Activated T-helper 9 cell treated with anti-CD3 and anti-CD28 coated beads, Interleukin-2, amount 50 U/mL, for 16 hours (primary cell): Measurements from ENCODE around the gene LRIG1.
"Not testable (repeated sequence)": the region's sequence is repeated elsewhere in the genome, so short reads cannot be mapped to it uniquely, and the experiment has no call there.

Experiments
- DNase-seq: peaks from one replicate; pipeline ENCODE4 v3.0.0-alpha.2; 2020; ENCODE audit warnings: low read depth

The LRIG1 gene

DNA sequence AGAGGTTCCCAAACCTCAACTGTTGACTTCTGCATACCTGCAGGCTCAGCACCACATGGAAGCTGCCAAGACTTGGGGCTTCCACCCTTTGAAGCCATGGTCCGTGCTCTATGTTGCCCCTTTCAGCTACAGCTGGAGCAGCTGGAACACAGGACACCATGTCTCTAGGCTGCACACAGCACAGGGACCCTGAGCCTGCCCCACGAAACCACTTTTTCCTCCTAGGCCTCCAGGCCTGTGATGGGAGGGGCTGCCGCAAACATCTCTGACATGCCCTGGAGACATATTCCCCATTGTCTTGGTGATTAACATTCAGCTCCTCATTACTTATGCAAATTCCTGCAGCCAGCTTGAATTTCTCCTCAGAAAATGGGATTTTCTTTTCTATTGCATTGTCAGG, 78.9 kb downstream of the LRIG1 start:
- DNase-seq: not testable (repeated sequence)

DNA sequence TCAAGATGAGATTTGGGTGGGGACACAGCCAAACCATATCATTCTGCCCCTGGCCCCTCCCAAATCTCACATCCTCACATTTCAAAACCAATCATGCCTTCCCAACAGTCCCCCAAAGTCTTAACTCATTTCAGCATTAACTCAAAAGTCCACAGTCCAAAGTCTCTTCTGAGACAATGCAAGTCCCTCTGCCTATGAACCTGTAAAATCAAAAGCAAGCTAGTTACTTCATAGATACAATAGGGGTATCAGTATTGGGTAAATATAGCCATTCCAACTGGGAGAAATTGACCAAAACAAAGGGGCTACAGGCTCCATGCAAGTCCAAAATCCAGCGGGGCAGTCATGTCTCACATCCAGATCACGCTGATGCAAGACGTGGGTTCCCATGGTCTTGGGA, 79.7 kb downstream of the LRIG1 start:
- not testable (repeated sequence) for DNase-seq

DNA sequence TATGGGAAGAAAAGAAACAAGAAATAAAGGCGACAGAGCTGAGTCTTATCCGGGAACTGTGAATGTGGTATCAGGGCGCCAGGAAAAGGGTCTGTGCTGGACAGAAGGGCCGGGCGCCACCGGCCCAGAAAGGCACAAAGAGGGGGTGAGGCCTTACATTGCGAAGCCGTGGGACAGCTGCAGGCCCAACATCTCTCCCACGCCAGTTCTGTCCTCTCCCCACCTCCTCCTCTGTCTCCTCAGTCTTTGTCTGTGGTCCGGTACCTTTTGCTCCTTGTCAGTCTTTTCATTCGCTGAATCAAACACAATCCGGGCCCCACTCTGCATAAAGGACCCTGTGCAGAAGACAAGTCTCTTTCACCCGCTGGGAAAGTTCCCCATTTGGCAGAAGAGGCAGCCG, 81.8 kb downstream of the LRIG1 start:
- no peak for DNase-seq

DNA sequence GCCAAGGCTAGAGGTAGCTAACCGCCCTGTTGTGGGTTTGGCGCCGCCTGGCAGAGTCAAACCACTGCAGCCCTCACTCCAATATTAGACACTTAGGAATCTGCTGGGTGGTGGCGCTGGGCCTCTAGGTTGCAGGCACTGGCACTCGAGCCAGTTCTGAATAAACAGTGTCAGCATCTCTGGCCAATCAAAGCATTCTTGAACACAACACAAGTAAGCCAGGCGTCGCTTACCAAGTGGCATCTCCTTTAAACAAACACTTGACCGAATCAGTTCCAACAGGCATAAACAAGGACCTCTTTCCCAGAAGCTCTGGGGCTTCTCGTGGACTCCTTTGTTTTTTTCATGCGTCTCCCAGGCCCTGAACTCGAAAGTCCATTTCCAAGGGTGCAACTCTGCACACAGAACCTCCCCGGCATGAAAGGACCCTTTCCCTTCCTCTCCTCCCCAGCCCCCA, 82.3 kb downstream of the LRIG1 start:
- no peak for DNase-seq

DNA sequence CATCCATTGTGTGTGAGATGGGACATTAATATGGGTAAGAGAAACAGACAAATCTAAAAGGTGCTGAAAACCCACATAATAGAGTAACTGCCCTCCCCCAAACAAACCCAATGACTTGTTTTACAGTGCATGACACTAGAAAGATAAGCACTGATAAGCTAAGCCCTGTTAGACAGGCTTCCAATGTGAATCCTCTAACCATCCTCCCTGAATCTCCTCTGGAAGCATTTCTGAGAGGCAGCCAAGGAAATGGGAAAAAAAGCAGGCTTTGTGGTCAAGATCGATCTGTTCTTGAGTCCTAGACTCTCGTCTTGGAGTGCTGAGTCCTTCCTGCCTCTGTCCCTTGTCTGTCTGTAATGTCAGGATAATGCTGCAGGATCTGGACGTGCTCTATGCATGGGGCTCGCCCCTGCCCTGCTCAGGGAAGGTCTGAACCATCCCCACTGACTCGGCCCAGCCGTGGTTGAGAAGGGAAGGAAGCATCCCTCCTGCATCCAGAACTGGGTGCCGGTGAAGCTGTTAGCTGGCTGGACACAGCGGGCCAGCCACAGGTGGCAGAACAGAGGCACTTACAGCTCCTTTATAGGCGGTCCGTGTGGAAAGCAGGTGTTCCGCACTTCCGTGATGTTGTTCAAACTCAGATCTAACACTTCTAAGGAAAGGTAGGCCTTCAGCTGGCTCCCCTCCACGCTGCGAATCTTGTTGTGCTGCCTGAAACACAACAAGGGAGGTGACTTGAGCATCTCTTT, 84.1 kb downstream of the LRIG1 start:
- DNase-seq: no peak

DNA sequence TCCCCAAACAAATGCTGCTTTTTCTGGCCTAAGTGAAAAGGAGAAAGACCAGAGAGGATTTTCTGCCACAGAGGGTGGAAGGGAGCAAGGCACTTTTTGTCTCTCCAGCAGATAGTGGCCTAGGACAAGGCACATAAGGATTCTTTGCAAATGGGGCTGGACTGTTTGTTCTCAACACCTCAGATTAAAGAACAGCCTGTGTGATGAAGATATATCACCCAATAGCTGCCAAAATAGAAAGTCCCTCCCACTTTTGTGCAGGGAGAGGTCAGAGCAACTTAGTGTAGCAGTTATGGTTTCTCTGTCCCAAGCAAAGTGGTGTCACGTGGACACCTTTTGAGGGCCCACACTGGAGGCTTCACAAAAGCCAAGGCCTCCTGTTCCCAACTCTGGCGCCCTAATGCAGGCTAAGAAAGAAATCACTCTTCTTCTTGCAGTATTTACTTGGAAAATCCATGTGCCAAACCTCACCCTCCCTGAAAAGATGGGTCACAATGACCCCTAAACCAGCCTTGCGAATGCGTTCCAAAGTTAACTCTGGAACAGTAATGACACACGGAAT, 84.9 kb downstream of the LRIG1 start:
- DNase-seq: no peak

DNA sequence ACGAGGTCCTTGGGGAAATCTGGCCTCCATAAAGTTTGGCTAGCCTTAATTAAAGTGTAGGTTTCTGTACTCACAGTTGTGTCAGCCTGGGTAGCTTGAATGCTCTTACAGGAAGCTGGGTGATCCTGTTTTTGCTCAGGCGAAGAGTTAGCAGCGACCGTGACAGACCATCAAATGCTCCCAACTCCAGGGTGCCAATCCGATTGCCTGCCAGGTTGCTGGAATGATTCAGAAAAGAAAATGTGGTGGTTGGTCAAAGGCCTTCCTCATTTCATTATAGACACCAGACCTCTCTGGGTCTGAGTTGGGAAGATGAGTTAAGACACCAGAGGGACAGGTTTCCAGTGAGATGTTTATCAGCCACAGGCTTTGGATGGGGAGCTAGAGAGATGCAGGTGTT, 86.0 kb downstream of the LRIG1 start:
- no peak for DNase-seq

DNA sequence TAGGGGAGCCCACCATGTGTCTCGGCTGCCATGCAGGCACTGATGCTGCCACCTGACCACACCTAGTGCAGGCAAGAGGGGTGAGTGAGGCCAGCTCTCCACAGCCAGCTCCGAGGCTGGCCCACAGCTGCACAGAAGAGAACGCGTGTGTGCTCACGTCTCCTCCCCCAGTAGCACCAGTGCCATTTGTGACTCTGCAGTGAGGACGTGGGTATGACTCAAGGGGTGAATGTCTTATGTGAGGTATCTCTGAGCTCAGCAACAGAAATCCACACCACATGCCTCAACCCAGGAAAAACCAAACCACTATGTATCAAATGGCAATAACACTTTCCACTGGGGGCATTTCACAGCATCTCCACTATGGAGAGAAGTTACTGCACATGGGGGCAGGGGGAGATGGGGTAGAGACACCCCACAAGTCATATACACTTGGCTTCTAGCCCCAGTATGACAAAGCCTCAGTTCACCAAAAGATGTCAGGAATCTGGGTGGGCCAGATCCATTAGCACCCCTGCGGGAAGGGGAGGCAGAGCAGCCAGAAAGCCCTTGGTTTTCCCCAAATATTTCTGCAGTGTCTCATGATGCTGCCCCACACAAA, 87.6 kb downstream of the LRIG1 start:
- no peak for DNase-seq

DNA sequence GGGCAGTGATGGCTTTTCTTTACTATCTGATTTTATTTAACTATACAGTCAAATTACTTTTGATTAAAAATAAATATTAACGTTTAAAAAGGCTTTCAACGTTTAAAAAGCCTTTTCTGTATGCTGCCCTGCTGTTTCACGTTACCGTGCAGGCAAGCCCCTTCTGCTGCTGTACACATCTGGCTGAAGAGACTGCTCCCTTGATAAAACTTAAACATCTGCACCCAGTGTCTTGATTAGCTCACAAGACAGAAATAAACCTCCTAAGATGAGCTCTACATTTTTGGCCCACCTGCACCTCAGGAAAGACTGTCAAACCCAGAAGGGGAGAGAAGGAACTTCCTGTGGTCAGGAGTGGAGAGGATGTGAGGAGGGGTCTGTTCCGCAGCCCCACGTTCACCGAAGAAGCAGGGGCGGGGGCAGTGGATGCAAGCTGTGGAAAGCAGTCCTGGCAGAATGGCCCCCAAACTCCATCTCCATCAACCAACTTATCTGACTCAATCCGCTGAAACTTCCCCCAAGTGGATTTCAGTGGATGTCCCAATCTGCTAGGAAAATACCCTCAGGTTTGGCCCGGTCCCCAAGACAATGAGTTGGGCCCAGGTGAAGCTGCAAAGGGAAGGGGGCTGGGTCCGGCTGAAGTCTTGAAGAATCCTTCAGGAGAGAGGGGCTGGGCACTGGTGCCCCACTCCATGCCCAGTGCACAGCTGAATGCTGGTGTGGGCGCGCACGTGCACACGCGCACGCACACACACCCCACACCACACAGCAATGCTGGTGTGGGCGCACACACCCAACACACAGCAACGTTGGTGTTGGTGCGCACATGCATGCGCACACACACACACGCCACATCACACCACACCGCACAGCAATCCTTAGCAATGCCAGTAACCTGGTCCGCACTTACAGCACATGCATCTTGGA, 88.6 kb downstream of the LRIG1 start:
- no peak for DNase-seq

DNA sequence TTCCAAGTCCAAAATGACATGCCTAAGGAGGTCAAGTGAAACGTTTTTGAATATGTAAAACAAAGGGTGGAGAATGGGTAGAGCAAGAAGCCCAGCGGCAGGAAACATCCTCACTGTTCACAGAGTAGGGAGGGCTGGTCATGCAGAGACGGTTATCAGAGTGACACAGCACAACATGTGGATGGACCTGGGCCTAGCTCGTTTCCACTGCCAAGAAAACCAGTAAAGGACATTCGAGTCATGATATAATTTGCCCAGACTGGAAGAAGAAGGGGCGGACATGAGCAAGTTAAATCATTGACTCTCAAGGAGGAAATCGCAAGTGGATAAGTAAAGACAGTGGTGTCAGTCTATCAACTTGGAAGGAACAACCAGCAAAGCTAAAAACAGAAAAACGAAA, 89.3 kb downstream of the LRIG1 start:
- no peak for DNase-seq

DNA sequence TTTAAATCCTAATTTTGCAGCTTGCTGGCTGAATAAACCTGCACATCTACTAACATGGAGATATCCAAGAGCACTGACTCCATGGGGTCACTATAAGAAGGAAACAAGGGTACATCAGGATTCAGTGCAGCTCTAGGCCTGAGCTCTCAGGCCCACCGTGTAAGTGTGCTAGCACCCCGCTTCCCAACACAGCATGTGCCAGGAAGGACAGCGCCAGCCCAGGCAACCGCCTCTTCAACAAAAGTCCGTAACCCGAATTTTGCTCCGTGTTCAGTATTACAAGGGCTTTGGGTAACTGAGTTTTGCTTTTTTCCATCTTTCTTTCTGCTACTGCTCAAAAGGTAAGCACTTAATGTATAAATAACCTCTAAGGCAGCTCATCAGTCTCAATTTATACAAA, 89.8 kb downstream of the LRIG1 start:
- DNase-seq: no peak

DNA sequence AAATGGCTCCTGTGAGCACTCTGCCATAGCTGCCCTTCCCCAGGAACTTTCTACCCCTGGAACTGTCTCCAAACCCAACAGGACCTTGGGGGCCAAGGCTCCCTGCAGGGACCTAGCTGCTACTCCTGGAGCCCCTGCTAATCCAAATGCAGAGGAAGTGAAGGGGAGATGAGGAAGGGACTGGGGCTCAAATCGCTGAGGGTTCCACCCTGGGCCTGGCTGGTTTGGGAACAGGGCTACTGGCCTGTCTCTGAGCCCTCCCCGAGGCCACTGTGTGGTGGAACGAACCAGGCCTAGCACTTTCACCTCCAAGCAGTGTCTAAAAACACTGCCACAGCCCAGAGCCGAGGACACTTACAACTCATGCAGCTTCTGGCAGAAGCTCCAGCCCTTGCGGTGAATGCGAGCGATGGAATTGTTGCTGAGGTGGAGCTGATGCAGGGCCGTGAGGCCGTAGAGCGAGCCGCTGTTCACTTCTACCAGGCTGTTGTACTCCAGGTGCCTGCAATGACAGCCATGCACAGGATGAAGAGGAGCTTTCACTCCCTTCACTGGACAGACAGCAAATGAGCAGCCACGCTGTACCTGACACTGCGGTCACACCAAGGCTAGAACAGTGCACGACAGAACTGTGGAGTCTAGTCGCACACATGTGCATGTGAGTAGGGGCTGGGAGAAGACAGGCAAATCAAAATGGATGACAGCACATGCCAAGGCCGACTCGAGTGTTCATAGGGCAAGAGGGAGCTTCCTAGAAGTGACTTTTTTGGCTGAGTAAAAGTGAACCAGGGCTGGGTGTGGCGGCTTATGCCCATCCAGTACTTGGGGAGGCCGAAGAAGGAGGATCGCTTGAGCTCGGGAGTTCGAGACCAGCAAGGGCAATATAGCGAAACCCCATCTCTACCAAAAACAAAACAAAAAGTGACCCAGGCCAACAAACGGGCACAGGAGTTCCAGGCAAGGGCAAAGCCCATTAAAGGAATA, 90.8 kb downstream of the LRIG1 start:
- DNase-seq: no peak

DNA sequence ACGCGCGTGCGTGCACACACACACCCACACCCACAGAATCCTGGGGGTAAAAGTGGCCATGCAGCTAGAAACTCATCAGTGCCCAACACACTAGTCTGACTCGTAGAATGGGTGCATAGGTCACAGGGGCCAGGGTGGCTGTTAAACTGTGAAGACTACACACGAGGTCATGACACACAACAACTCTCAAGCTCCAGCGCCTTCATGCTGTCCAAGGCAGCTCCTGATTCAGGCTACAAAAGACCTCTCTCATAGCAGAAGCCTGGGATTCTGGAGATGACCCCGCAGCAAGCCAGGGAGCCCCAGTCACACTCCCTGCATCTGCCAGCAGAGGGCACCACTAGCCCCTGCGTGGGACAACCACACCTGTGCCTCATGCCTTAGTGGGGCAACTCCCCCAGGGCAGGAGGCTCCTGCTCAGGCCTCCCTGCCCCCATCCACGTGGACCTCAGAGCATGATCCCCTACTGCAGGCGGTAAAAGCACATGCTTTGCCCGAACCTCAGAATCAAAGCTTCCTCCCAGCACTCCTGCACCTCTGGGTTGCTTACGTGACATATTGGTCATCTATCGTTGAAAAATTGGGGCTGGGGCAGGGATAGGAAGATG, 93.1 kb downstream of the LRIG1 start:
- peak; percentile 63 for DNase-seq

DNA sequence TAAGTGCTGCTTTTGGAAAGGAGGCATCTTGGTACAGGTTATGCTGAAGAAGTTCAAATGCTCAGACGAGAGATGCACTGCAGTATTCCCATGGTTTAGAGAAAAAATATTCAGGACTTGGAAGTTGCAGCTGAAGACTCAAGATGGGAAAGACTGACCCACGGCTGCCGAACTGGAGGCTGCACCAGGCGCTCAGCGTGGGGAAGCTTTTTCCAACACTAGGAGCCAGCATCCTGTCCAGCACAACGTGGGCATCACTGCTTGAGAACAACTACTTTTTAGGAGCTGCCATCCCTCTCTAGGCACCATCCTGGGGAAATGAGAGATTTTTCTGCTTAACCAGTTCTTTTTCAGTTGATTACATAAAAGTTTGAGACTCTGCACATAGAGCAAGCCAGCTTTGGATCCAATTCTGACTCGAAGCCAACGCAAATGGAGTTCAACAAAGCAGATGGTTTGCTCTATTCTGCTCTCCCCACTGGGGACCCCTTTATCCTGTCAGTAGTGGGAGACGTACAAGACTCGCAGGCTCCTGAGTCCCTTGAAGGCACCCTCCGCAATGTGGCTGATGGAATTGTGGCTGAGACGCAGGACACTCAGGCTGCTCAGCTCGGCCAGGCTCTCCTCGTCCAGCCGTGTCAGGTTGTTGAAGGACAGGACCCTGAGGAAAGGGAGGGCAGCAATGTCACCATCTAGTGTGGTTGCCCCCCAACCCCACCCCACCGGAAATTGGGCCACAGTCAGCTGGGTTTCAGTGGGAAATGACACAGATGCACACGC, 93.8 kb downstream of the LRIG1 start:
- DNase-seq: no peak

DNA sequence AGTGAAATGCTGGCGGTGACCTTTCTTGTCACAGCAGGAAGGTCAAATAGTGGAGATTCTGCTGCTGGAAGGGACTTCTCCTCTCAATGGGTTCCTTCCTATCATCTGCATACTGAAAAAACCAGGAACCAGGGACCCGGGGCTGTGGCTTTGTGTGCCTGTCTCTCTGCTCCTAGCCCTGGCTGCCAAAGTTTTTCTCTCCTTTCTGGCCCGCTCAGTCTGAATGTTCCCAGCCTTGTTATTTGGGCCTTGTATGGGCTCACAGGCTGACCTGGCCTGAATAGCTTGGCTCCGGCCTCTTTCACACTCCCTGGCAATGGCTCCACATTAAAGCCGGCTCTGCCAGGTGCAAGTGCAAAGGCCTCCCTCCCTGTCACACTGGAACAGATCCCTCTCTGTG, 94.7 kb downstream of the LRIG1 start:
- DNase-seq: no peak

DNA sequence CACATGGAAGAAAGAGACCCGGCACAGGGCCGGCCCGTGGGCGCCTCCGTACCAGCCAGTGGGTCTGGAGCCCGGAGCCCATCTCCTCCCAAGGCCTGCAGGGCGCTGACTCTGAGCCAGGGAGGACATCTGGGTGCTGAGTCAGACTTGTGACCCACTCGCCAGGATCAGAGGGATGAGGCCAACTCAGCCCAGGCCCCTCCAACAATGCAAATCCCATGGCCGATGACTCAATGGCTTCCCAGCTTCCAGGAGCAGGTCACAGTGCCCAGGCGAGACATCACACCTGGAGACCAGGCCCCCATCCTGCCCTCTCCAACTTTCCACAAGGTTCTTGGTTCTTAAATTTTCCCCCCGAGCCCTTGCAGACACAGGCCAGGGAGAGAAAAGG, 95.1 kb downstream of the LRIG1 start:
- DNase-seq: no peak

DNA sequence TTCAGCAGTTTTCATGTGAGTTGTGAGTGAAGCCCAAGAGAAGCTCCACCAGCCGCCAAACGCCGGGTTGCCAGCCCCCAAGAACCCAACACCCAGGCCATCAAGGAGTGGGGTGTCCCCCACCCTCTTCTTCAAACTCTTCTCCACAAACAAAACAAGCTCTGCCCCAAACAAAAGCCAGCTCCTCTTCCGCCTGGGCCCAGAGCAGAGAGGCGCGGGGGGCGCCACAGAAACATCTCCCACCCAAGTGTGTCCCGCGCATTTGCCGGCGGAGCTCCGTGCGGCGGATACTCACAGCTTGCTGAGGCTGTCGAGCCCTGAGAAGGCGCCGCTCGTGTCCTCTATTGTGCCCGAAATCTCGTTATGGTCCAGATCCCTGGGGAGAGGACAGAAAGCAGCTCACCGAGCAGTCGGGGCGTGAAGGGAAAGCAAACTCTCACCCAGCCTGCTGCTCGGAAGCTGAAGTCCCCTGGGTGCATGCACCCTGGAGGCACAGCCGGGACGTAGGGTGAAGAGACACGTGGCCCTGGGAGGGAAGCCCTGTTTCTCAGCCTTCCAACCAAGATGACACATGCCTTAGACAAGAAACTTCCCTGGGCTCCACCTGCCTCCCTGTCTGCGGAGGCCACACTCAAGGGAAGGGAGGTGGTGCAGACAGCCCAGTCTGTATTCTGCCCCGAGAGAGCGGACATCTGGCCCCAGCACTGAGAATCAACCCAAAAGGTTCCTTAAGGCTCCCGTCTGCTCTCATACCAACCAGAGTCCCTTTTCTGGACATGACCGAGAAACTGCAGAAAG, 95.7 kb downstream of the LRIG1 start:
- DNase-seq: no peak

DNA sequence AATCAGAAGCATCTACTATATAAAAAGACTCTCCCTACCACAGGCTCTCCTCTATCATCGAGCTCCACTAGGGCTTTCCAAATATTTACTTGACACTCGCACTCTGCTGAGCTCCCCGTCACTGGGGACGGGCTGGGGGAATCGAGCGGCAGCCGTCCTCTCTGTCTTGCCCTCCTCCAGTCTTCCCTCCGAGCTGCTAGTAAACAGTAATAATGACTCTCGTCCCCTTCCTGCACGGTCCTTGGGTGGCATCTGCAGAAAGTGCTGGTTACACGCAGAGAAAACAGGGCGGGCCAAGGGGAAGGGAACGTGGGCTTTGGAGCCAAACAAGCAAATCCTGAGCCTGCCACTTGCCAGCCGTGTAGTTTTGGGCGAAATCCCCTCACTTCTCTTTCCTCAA, 96.6 kb downstream of the LRIG1 start:
- DNase-seq: no peak

DNA sequence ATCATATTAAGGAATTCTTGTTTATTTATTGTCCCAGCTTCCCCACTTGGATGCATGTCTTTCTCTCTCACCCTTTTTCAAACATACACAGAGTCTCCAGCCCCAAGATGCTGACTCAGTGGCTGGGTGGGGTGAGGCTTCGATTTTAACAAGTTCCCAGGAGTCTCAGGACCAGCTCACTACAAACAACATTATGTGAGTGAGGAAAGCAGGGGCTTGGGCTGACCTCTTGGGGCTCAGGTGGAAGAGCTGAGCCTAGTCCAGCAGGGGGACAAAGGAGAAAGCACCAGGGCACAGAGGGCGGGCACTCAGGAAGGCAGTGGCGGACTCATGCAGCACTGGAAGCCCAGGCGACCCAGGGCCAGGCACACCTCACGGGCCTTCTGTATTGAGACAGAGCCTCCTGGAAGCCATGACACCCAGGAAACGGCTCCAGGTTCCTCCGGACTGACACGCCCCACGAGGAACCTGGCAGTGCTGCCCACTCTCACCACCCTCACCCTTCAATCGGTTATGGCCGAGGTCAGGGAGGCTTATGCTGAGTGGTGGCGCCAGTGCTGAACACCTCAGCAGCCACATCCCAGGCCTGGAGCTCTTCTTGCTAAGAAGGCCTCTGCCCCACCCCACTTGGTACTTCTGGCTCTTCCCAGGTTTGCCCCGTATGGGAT, 97.4 kb downstream of the LRIG1 start:
- no peak for DNase-seq
